Ovary (tissue), 3 donors: Measurements from ENCODE around the gene TLR9.

Experiments
- CTCF ChIP-seq, 3 donors: fragments of 450-650 bp in 2 of 3; fragments of 200-600 bp in 1 of 3; IDR thresholded peaks; one replicate each; pipeline versions ENCODE4 v1.5.1 to v1.8.0; 2016 to 2022; ENCODE audit warnings: antibody characterized with exemption in 3 of 3, mild to moderate bottlenecking in 1 of 3
- EP300 ChIP-seq: sonication (generic); formaldehyde crosslinking; IDR thresholded peaks from one replicate; pipeline ENCODE4 v1.6.1; 2017; ENCODE audit warnings: antibody characterized with exemption
- donor health status: DM: no; HTN: no; CAD: no.

GRCh38 chr3:52184690-52185089 is 40.8 kb downstream of the TLR9 start:
- no peak for TF ChIP-seq EP300
- TF ChIP-seq CTCF (IDR thresholded peaks at IDR 0.05), result no peak
